ENCODE data around the gene COBL.

DNA sequence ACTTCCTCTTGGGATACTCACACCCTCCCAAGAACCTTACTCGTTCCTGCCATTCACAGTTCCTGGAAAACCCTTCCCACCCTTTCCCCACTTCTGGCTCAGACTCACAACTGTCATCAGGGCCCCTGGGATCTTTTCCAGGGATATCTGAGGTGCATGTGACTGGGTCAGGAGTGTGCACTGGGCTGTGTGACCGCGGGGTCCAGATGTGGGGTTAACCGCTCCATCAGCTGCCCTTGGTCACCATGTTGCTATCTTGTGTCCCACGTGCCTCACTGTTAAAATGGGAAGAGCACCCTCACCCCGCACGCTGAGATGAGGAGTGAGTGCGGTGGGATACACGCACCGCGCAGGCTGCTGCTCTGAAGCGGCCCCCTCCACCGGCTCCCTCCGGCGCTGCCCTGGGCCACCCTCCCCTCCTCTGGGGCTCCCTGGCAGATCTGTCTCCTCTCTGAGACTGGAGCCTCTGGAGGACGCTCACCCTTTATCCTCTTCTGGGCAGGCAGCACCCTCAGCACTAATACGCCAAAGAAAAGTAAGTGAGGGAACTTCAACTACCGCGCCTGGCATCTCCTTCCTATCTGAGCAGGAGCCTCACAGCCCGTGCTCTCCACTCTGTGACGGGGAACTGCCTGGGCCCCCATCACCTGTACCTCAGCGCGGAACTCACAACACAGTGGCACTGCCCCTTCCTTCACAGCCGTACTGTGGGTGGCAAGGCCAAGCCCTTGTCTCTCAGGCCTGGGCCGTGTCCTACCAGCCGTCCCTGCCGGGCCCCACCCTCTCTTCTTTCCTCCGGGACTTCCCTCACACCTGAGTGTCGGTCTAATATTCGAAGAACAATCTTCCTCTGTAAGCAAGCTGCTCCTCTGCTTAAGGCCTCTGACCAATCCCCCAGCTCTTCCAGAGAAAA, 15.6 kb downstream of the COBL start:
- TF ChIP-seq, protein P1, sequence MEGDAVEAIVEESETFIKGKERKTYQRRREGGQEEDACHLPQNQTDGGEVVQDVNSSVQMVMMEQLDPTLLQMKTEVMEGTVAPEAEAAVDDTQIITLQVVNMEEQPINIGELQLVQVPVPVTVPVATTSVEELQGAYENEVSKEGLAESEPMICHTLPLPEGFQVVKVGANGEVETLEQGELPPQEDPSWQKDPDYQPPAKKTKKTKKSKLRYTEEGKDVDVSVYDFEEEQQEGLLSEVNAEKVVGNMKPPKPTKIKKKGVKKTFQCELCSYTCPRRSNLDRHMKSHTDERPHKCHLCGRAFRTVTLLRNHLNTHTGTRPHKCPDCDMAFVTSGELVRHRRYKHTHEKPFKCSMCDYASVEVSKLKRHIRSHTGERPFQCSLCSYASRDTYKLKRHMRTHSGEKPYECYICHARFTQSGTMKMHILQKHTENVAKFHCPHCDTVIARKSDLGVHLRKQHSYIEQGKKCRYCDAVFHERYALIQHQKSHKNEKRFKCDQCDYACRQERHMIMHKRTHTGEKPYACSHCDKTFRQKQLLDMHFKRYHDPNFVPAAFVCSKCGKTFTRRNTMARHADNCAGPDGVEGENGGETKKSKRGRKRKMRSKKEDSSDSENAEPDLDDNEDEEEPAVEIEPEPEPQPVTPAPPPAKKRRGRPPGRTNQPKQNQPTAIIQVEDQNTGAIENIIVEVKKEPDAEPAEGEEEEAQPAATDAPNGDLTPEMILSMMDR (IDR thresholded peaks at IDR 0.05) = no peak
- TF ChIP-seq POLR2A (IDR thresholded peaks at IDR 0.05) = no peak

Data from right lobe of liver (tissue), 4 donors.